Gastroesophageal sphincter (tissue), 4 donors: ENCODE data around the gene FAM168A. TPM values are rescaled to one million over a fixed set of nuclear protein-coding genes. Genes with fewer than 3 reads are reported as not detected.

ENCODE experiments used
- ATAC-seq: fragments of 150-250 bp; one replicate; pipeline ENCODE4 v1.9.1; 2016; ENCODE audit warnings: mild to moderate bottlenecking, moderate library complexity
- H3K27ac ChIP-seq, 4 donors: fragments of 200-600 bp; sonication (generic) in 3 of 4; 1 replicate in 3 of 4; 2 replicates in 1 of 4; pipeline ENCODE4 v1.5.1; 2016 to 2019
- H3K27me3 ChIP-seq: fragments of 200-600 bp; sonication (generic); one replicate; pipeline ENCODE4 v1.5.1; 2019
- H3K36me3 ChIP-seq, 2 donors: fragments of 200-600 bp; sonication (generic); one replicate each; pipeline ENCODE4 v1.5.1; 2019; ENCODE audit warnings: control low read depth in 1 of 2
- H3K4me1 ChIP-seq, 3 donors: fragments of 200-600 bp; sonication (generic); 1 replicate in 2 of 3; 2 replicates in 1 of 3; pipeline ENCODE4 v1.5.1; 2016 to 2019; ENCODE audit warnings: control low read depth in 2 of 3
- H3K4me3 ChIP-seq, 2 donors: fragments of 200-600 bp; sonication (generic); one replicate each; pipeline ENCODE4 v1.5.1; 2019; ENCODE audit warnings: mild to moderate bottlenecking in 1 of 2, moderate library complexity in 1 of 2
- H3K9me3 ChIP-seq, 3 donors: fragments of 200-600 bp; sonication (generic); one replicate each; pipeline ENCODE4 v1.5.1; 2017 to 2019; ENCODE audit warnings: control low read depth in 2 of 3
- EP300 ChIP-seq: sonication (generic); formaldehyde crosslinking; IDR thresholded peaks from one replicate; pipeline ENCODE4 v1.6.1; 2017; ENCODE audit warnings: antibody characterized with exemption, mild to moderate bottlenecking
- POLR2A ChIP-seq, 2 donors: fragments of 450-650 bp; IDR thresholded peaks; one replicate each; pipeline ENCODE4 v1.6.1; 2017; ENCODE audit warnings: antibody characterized with exemption in 2 of 2, mild to moderate bottlenecking in 2 of 2, moderate library complexity in 1 of 2
- POLR2AphosphoS5 ChIP-seq: sonication (generic); formaldehyde crosslinking; IDR thresholded peaks from one replicate; pipeline ENCODE4 v1.6.1; 2017; ENCODE audit warnings: antibody characterized with exemption
- WGBS, 2 donors: methylation state at CpG; one replicate each; pipeline ENCODE4 v1.1.5; 2018; ENCODE audit warnings: low coverage in 1 of 2; 5-methylcytosine and 5-hydroxymethylcytosine counted together
- total RNA-seq, 4 donors: library from RNA; depleted of rRNA; stranded (reverse); fragments of >200 nt; gene quantifications; one replicate each; pipeline ENCODE4 v1.1.0, GENCODE V29; 2016
- TF ChIP-seq, protein P1 (sequence below), 4 experiments: fragments of 200-600 bp in 2 of 4; fragments of 450-650 bp in 2 of 4; sonication (generic) in 1 of 4; IDR thresholded peaks; one replicate each; pipeline ENCODE4 v1.5.1; 2017 to 2019; ENCODE audit warnings: antibody characterized with exemption in 4 of 4, mild to moderate bottlenecking in 2 of 4, moderate library complexity in 2 of 4

Gene FAM168A
- total RNA-seq, 4 donors from 2014 or later: 27.5 to 51.8 (median 42.0) TPM

DNA sequence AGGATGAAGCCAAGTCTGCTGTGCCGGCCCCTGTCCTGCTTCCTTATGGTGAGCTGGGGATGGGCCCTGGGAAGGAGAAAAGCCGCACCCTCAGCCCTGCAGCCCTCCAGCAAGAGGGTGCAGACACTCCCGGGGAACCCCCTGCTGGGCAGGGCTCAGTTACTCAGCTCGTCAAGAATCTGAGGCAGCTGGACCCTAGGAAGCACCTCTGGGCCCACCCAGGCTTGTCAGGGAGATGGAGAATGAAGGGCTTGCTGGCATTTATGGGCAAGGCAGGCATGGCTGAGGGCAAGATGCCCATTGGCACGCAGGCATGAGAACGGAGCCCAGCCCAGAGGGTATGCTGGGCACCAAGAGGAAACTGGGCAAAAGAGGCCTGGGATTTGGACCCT, 208.8 kb downstream of the FAM168A start:
- ATAC-seq: no peak
- TF ChIP-seq POLR2AphosphoS5: no peak
- no peak for TF ChIP-seq EP300
- TF ChIP-seq POLR2A (IDR thresholded peaks at IDR 0.05): no peak
- TF ChIP-seq, protein P1, sequence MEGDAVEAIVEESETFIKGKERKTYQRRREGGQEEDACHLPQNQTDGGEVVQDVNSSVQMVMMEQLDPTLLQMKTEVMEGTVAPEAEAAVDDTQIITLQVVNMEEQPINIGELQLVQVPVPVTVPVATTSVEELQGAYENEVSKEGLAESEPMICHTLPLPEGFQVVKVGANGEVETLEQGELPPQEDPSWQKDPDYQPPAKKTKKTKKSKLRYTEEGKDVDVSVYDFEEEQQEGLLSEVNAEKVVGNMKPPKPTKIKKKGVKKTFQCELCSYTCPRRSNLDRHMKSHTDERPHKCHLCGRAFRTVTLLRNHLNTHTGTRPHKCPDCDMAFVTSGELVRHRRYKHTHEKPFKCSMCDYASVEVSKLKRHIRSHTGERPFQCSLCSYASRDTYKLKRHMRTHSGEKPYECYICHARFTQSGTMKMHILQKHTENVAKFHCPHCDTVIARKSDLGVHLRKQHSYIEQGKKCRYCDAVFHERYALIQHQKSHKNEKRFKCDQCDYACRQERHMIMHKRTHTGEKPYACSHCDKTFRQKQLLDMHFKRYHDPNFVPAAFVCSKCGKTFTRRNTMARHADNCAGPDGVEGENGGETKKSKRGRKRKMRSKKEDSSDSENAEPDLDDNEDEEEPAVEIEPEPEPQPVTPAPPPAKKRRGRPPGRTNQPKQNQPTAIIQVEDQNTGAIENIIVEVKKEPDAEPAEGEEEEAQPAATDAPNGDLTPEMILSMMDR (IDR thresholded peaks at IDR 0.05): no peak

DNA sequence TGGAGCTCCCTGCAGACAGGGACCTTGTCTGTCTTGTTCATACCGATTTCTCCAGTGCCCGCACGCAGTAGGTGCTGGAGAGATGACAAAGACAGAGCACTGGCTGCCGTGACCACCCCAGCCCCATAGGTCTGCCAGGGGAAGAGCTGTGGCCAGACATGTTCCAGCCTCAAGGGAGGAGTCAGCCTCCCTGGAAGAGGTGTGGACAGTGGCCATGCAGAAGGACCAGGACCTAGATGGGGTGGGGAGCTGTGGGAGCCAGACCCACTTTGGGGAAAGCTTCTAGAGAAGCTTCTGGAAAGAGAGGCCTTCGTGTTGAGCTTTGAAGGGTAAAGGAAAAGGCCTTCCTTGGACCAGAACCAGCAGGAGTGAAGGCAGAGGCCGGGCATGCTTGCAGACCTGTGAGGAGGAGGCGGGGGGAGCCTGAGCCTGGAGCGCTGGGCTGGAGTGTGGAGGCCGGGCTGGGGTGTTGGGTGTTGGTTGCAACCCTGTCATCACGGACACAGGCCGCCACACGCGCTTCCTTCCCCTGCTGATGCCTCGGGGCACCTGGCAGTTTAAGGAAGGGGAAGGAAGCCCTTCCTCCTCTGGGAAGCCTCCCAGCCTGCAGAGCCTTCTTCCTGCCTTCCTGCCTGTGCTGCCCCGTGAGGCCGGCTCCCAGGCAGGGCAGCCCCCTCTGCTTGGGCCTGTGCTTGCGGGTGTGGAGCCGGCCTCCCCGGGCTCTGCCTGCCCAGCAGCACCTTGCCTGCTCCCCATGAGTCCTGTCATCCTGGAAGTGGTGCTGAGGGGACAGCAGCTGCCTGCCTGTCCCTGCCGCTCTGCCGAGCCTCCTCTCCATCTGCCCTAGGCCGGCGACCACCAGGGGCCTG, 209.4 kb downstream of the FAM168A start:
- TF ChIP-seq POLR2AphosphoS5: no peak
- TF ChIP-seq, protein P1 (IDR thresholded peaks at IDR 0.05): no peak
- no peak for TF ChIP-seq EP300
- no peak for TF ChIP-seq POLR2A (IDR thresholded peaks at IDR 0.05)

More for the DNA sequence above, 208.8 kb downstream of the FAM168A start:
- H3K36me3 ChIP-seq: no peaks in the 10 kb centered on the region
- no peak overlapping the region for H3K4me3 ChIP-seq
- WGBS, 2 donors: 90% methylated on average over 2 of the region's 6 CpGs; no CpG with 5 or more reads in 1 of the 2 donors
- H3K27ac ChIP-seq: no peak overlapping the region
- no peaks in the 10 kb centered on the region for H3K9me3 ChIP-seq
- H3K27me3 ChIP-seq: no peaks in the 10 kb centered on the region
- peaks cover 0 to 50% (median 1%) of the 10 kb centered on the region in 3 donors for H3K4me1 ChIP-seq

DNA sequence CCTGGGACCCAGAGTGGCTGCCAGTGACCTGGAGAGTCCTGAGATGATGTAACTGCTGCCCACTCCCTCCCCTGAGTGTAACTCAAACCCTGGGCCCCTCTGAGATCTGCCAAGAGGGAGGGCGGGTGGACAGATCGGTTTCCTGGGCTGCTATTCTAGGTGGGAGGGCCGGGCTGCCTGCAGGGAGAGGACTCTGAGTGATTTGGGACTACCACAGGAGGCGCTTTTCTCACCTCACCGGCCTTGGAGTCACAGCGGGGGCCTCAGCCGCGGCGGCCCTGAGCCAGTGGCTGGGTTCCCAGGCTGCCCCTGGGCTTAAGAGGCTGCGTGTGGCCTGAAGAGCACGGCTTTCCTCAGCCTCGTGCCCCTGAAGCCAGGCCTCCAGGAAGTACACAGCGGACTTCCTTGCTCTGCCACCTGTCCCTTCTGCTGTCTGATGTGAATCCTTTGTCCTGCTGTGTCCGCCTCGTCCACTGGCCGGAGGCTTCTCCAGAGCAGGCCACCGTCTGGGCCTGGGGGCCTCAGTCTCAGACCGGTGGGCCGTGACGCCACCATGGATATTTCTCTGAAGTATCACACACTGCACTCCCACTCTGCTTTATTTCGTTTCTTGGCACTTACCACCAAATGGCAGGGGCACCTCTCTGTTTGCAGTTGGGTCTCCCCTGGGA, 210.2 kb downstream of the FAM168A start:
- H3K36me3 ChIP-seq: no peaks in the 10 kb centered on the region
- TF ChIP-seq, protein P1 (IDR thresholded peaks at IDR 0.05): no peak
- TF ChIP-seq POLR2A (IDR thresholded peaks at IDR 0.05) (no peak), EP300 (no peak), POLR2AphosphoS5 (no peak)
- no peaks in the 10 kb centered on the region for H3K9me3 ChIP-seq
- H3K4me3 ChIP-seq: no peak overlapping the region
- peak overlapping the region in 1 of 4 donors; percentile 7 for H3K27ac ChIP-seq
- peaks cover 0 to 53% (median 10%) of the 10 kb centered on the region in 3 donors for H3K4me1 ChIP-seq
- H3K27me3 ChIP-seq: no peaks in the 10 kb centered on the region
- ATAC-seq: no peak
- whole genome bisulfite sequencing, 2 donors: 90% methylated on average over 10 of the region's 21 CpGs; no CpG with 5 or more reads in 1 of the 2 donors

More for the DNA sequence above, 209.4 kb downstream of the FAM168A start:
- ATAC-seq: no peak
- WGBS, 2 donors: 80 to 93% methylated on average over 1 to 2 of the region's 23 CpGs
- H3K9me3 ChIP-seq: no peaks in the 10 kb centered on the region
- H3K27ac ChIP-seq: peak overlapping the region in 1 of 4 donors; percentile 7
- H3K4me3 ChIP-seq: no peak overlapping the region
- no peaks in the 10 kb centered on the region for H3K27me3 ChIP-seq
- peaks cover 0 to 52% (median 7%) of the 10 kb centered on the region in 3 donors for H3K4me1 ChIP-seq
- H3K36me3 ChIP-seq: no peaks in the 10 kb centered on the region

DNA sequence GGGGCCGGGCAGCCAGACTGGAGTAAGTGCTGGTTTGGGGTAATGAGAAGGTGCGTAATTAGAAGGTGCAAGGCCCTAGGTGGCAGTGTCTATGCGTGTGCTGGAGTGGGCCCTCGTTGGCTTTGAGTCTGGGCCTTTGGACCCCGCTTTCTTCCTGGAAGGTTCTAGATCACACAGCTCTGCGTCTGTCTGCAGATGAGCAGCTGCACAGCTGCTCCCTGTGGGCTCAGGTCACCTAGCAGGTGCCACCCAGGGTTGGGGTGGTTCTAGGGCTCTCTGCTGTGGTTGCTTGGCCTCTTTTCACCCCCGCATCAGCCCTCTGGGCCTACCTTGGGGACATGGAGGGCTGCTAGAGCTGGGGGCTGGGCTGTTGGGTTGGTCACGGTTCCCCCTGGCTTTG, 211.4 kb downstream of the FAM168A start:
- no peaks in the 10 kb centered on the region for H3K9me3 ChIP-seq
- no peaks in the 10 kb centered on the region for H3K27me3 ChIP-seq
- whole genome bisulfite sequencing, 2 donors: 94% methylated on average over 8 of the region's 8 CpGs; no CpG with 5 or more reads in 1 of the 2 donors
- H3K27ac ChIP-seq: peak overlapping the region in 2 of 4 donors; percentile 4 to 46
- no peak for ATAC-seq
- no peak for TF ChIP-seq POLR2A (IDR thresholded peaks at IDR 0.05)
- TF ChIP-seq POLR2AphosphoS5: no peak
- TF ChIP-seq, protein P1 (IDR thresholded peaks at IDR 0.05): no peak
- TF ChIP-seq EP300: no peak
- H3K4me3 ChIP-seq: no peak overlapping the region
- H3K4me1 ChIP-seq: peaks cover 0 to 53% (median 10%) of the 10 kb centered on the region in 3 donors
- H3K36me3 ChIP-seq: no peaks in the 10 kb centered on the region
